HepG2 (cell line): ENCODE measurements around the gene SLC50A1. TPM values are rescaled to one million over a fixed set of nuclear protein-coding genes. Genes with fewer than 3 reads are reported as not detected.

Experiments used
- ARNT2 ChIP-seq: sonication (generic); formaldehyde crosslinking; IDR thresholded peaks from 2 replicates; pipeline ENCODE4 v1.8.0; 2022; ENCODE audit warnings: mild to moderate bottlenecking, low read depth, missing genetic modification reagents, moderate library complexity
- ATF1 ChIP-seq: IDR thresholded peaks from 2 replicates; pipeline ENCODE4 v1.6.1; 2016; ENCODE audit warnings: mild to moderate bottlenecking, control low read depth
- CEBPG ChIP-seq: IDR thresholded peaks from 2 replicates; pipeline ENCODE4 v1.6.1; 2016
- FOXC1 ChIP-seq: sonication (generic); formaldehyde crosslinking; IDR thresholded peaks from 2 replicates; pipeline ENCODE4 v1.8.0; 2022; ENCODE audit warnings: mild to moderate bottlenecking, missing genetic modification reagents, borderline replicate concordance
- GLI4 ChIP-seq: sonication (generic); formaldehyde crosslinking; IDR thresholded peaks from 2 replicates; pipeline ENCODE4 v1.5.1; 2020; ENCODE audit warnings: missing genetic modification reagents, mild to moderate bottlenecking, moderate library complexity, borderline replicate concordance
- NFE2L2 ChIP-seq: fragments of 150-350 bp; IDR thresholded peaks from 2 replicates; pipeline ENCODE4 v1.6.1; 2014; ENCODE audit warnings: low read length
- POLR2AphosphoS2 ChIP-seq: IDR thresholded peaks from 2 replicates; pipeline ENCODE4 v1.6.1; 2011; ENCODE audit warnings: low read depth, low read length, improper control_type of control experiment
- RARG ChIP-seq: sonication (generic); formaldehyde crosslinking; IDR thresholded peaks from 2 replicates; pipeline ENCODE4 v1.4.0; 2020; ENCODE audit warnings: low read depth, mild to moderate bottlenecking, missing genetic modification reagents
- RFX1 ChIP-seq: fragments of 450-650 bp; IDR thresholded peaks from 2 replicates; pipeline ENCODE4 v1.6.1; 2017
- SIX1 ChIP-seq: sonication (generic); formaldehyde crosslinking; IDR thresholded peaks from 2 replicates; pipeline ENCODE4 v1.4.0; 2020; ENCODE audit warnings: missing genetic modification reagents, borderline replicate concordance
- ZC3H4 ChIP-seq: sonication (generic); formaldehyde crosslinking; IDR thresholded peaks from 2 replicates; pipeline ENCODE4 v1.4.0; 2020; ENCODE audit warnings: missing genetic modification reagents, borderline replicate concordance
- ZFP36L2 ChIP-seq: sonication (generic); formaldehyde crosslinking; IDR thresholded peaks from 2 replicates; pipeline ENCODE4 v1.4.0; 2020; ENCODE audit warnings: missing genetic modification reagents
- ZNF253 ChIP-seq: sonication (generic); formaldehyde crosslinking; IDR thresholded peaks from 2 replicates; pipeline ENCODE4 v1.8.0; 2022; ENCODE audit warnings: mild to moderate bottlenecking, missing genetic modification reagents, borderline replicate concordance
- ZNF451 ChIP-seq: sonication (generic); formaldehyde crosslinking; IDR thresholded peaks from 2 replicates; pipeline ENCODE4 v1.5.0; 2020; ENCODE audit warnings: mild to moderate bottlenecking, missing genetic modification reagents
- polyA plus RNA-seq, 8 experiments: library from polyadenylated mRNA; depleted of rRNA in 3 of 8; stranded (reverse) in 7 of 8; unstranded in 1 of 8; fragments of >200 nt; fragmentation: Illumina TruSeq in 4 of 8; extraction: Trizol in 4 of 8; gene quantifications; 2 replicates each; pipeline versions ENCODE4 v1.2.1 to v1.2.3, GENCODE V29; 2011 to 2016; ENCODE audit warnings: low read depth in 4 of 8, missing spikeins in 1 of 8, mixed read lengths in 1 of 8; ENCODE audit not compliant: insufficient read depth in 1 of 8
- total RNA-seq, 5 experiments: library from RNA; depleted of rRNA; stranded (reverse); fragments of >200 nt; fragmentation: Illumina TruSeq; extraction: Trizol; gene quantifications; 2 replicates each; pipeline ENCODE4 v1.2.3, GENCODE V29; 2016; ENCODE audit warnings: low read depth in 1 of 5
- TF ChIP-seq, protein P1 (sequence below): sonication (generic); formaldehyde crosslinking; IDR thresholded peaks from 2 replicates; pipeline ENCODE4 v1.4.0; 2020; ENCODE audit warnings: missing genetic modification reagents, borderline replicate concordance
- TF ChIP-seq, protein P2 (sequence below): sonication (generic); formaldehyde crosslinking; IDR thresholded peaks from 2 replicates; pipeline ENCODE4 v1.8.0; 2022; ENCODE audit warnings: mild to moderate bottlenecking, missing genetic modification reagents, borderline replicate concordance
- TF ChIP-seq, protein P3 (sequence below): IDR thresholded peaks from 2 replicates; pipeline ENCODE4 v1.6.1; 2016; ENCODE audit warnings: mild to moderate bottlenecking
- TF ChIP-seq, protein P4 (sequence below): IDR thresholded peaks from 2 replicates; pipeline ENCODE4 v1.6.1; 2016; ENCODE audit warnings: low read depth
- TF ChIP-seq, protein P5 (sequence below): sonication (generic); formaldehyde crosslinking; IDR thresholded peaks from 2 replicates; pipeline ENCODE4 v1.5.1; 2020; ENCODE audit warnings: mild to moderate bottlenecking, missing genetic modification reagents, moderate library complexity
- TF ChIP-seq, protein P6 (sequence below): sonication (generic); formaldehyde crosslinking; IDR thresholded peaks from 2 replicates; pipeline ENCODE4 v1.8.1; 2023; ENCODE audit warnings: missing genetic modification reagents, mild to moderate bottlenecking, borderline replicate concordance

Gene SLC50A1
- total and polyA plus RNA-seq, 2 of the 13 experiments (the other 11 are each of a cell fraction or from before 2014, with no cell fraction given) = 22.5 to 46.8 TPM

DNA sequence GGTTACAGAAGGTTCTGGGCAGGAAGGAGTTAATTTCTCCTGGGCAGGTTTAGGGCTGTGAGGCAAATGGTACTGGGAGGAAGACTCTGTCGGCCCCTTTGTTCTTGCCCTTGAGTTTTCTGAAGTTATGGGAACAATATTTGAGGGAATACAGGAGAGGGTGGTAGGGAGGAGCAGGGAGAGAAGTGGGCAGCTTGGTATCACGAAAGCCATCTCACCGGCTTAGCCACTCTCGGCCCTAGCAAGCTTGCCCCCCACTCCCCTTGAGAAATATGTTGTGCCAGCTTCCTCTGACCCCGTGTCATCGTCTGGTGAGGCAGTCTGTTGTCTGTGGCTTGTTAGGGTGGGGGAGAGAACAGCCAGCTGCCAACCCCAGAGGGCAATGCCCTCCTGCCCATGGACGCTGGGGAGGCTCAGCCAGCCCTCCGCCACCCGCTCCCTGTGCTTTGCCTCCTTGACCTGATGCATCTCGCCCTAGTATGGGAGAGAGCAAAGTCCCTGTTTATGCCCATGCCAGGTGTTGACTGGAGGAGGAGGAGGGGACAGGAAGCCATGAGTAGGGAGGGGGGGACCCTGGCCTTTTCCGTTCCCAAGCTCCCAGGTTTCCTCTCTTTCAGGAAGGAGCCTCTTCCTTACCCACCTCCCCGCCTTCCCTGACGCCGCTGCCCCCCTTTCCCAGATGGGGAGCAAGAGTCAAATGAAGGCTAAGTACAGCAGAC is 6.7 kb upstream of the SLC50A1 start (continued):
- TF ChIP-seq, protein P1, sequence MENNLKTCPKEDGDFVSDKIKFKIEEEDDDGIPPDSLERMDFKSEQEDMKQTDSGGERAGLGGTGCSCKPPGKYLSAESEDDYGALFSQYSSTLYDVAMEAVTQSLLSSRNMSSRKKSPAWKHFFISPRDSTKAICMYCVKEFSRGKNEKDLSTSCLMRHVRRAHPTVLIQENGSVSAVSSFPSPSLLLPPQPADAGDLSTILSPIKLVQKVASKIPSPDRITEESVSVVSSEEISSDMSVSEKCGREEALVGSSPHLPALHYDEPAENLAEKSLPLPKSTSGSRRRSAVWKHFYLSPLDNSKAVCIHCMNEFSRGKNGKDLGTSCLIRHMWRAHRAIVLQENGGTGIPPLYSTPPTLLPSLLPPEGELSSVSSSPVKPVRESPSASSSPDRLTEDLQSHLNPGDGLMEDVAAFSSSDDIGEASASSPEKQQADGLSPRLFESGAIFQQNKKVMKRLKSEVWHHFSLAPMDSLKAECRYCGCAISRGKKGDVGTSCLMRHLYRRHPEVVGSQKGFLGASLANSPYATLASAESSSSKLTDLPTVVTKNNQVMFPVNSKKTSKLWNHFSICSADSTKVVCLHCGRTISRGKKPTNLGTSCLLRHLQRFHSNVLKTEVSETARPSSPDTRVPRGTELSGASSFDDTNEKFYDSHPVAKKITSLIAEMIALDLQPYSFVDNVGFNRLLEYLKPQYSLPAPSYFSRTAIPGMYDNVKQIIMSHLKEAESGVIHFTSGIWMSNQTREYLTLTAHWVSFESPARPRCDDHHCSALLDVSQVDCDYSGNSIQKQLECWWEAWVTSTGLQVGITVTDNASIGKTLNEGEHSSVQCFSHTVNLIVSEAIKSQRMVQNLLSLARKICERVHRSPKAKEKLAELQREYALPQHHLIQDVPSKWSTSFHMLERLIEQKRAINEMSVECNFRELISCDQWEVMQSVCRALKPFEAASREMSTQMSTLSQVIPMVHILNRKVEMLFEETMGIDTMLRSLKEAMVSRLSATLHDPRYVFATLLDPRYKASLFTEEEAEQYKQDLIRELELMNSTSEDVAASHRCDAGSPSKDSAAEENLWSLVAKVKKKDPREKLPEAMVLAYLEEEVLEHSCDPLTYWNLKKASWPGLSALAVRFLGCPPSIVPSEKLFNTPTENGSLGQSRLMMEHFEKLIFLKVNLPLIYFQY (CRISPR knock-in tag) = no peak
- TF ChIP-seq RARG (CRISPR knock-in tag) = no peak
- peak; percentile 91; the same call in 1 of the 2 replicates for TF ChIP-seq ZC3H4
- TF ChIP-seq POLR2AphosphoS2 = no peak
- TF ChIP-seq, protein P2, sequence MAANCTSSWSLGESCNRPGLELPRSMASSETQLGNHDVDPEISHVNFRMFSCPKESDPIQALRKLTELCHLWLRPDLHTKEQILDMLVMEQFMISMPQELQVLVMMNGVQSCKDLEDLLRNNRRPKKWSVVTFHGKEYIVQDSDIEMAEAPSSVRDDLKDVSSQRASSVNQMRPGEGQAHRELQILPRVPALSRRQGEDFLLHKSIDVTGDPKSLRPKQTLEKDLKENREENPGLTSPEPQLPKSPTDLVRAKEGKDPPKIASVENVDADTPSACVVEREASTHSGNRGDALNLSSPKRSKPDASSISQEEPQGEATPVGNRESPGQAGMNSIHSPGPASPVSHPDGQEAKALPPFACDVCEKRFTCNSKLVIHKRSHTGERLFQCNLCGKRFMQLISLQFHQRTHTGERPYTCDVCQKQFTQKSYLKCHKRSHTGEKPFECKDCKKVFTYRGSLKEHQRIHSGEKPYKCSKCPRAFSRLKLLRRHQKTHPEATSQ (CRISPR knock-in tag) = no peak
- peak; percentile 71; the same call in 1 of the 2 replicates for TF ChIP-seq FOXC1
- TF ChIP-seq ZNF253 (CRISPR knock-in tag) = peak; percentile 52; the same call in 1 of the 2 replicates
- peak; percentile 48; the same call in 1 of the 2 replicates for TF ChIP-seq ZNF451 (CRISPR knock-in tag)
- TF ChIP-seq SIX1 = no peak
- no peak for TF ChIP-seq GLI4 (CRISPR knock-in tag)
- TF ChIP-seq, protein P3, sequence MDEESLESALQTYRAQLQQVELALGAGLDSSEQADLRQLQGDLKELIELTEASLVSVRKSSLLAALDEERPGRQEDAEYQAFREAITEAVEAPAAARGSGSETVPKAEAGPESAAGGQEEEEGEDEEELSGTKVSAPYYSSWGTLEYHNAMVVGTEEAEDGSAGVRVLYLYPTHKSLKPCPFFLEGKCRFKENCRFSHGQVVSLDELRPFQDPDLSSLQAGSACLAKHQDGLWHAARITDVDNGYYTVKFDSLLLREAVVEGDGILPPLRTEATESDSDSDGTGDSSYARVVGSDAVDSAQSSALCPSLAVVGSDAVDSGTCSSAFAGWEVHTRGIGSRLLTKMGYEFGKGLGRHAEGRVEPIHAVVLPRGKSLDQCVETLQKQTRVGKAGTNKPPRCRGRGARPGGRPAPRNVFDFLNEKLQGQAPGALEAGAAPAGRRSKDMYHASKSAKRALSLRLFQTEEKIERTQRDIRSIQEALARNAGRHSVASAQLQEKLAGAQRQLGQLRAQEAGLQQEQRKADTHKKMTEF = no peak; the same call in 1 of the 2 replicates
- TF ChIP-seq, protein P4, sequence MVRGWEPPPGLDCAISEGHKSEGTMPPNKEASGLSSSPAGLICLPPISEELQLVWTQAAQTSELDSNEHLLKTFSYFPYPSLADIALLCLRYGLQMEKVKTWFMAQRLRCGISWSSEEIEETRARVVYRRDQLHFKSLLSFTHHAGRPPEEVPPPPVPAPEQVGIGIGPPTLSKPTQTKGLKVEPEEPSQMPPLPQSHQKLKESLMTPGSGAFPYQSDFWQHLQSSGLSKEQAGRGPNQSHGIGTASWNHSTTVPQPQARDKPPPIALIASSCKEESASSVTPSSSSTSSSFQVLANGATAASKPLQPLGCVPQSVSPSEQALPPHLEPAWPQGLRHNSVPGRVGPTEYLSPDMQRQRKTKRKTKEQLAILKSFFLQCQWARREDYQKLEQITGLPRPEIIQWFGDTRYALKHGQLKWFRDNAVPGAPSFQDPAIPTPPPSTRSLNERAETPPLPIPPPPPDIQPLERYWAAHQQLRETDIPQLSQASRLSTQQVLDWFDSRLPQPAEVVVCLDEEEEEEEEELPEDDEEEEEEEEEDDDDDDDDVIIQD (CRISPR knock-in tag) = no peak
- TF ChIP-seq RFX1 = no peak
- TF ChIP-seq ATF1 (CRISPR knock-in tag) = no peak
- TF ChIP-seq, protein P5, sequence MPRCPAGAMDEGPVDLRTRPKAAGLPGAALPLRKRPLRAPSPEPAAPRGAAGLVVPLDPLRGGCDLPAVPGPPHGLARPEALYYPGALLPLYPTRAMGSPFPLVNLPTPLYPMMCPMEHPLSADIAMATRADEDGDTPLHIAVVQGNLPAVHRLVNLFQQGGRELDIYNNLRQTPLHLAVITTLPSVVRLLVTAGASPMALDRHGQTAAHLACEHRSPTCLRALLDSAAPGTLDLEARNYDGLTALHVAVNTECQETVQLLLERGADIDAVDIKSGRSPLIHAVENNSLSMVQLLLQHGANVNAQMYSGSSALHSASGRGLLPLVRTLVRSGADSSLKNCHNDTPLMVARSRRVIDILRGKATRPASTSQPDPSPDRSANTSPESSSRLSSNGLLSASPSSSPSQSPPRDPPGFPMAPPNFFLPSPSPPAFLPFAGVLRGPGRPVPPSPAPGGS = no peak
- no peak for TF ChIP-seq NFE2L2
- no peak for TF ChIP-seq CEBPG (CRISPR knock-in tag)
- TF ChIP-seq, protein P6, sequence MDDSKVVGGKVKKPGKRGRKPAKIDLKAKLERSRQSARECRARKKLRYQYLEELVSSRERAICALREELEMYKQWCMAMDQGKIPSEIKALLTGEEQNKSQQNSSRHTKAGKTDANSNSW (CRISPR knock-in tag) = no peak
- no peak for TF ChIP-seq ARNT2
- no peak for TF ChIP-seq ZFP36L2
